ENCODE measurements around the gene HK3.
A peak's percentile ranks its signal among the peaks of the same experiment; 100 is the strongest.

The HK3 gene

DNA sequence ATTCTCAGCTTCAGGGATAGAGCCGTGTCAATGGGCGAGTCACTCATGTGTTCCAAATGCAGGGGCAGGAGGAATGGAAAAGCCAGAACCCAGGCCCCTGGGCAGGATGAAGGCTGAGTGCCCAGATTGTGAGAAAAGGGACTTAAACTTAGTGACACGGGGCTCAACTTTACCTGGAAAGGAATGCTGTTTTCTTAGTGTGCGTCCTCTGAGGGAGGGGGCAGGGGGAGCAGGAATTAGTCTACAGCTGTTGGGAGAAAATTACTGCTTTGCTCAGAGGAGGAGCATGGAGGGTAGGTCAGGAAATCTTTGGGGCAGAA lies 14.6 kb downstream of the HK3 start:
- no peak overlapping the region for H2BK15ac ChIP-seq (ENCODE audit: low read length)
- no peak overlapping the region for H3K14ac ChIP-seq (ENCODE audit: low read length)
- no peak overlapping the region for H3K18ac ChIP-seq (ENCODE audit: low read length)
- H3K4ac ChIP-seq (ENCODE audit: low read length), result no peak overlapping the region
- H2BK5ac ChIP-seq (ENCODE audit: low read length), result no peak overlapping the region
- WGBS, 2 donors (ENCODE audit: extremely low coverage in 2 of 2, insufficient read length in 2 of 2, insufficient replicate concordance in 1 of 2), result no CpG with 5 or more reads among the region's 4 CpGs
- no peak overlapping the region for H4K91ac ChIP-seq (ENCODE audit: low read depth, low read length, poor library complexity)
- peaks cover 0 to 13% (median 0%) of the 10 kb centered on the region in 3 experiments for H3K27me3 ChIP-seq (ENCODE audit: control insufficient read depth in 3 of 3, insufficient read depth in 3 of 3, low read depth in 1 of 3, low read length in 3 of 3)
- no peaks in the 10 kb centered on the region for H3K79me1 ChIP-seq (ENCODE audit: low read depth, low read length)
- no peak overlapping the region for H2AFZ ChIP-seq (ENCODE audit: low read length)
- H2AK5ac ChIP-seq (ENCODE audit: low read depth, low read length), result no peak overlapping the region
- DNase-seq (ENCODE audit: low spot score), result no peak
- no peak overlapping the region for H2BK12ac ChIP-seq (ENCODE audit: low read length)
- peaks cover 0 to 35% of the 10 kb centered on the region in 2 donors for H3K4me1 ChIP-seq (ENCODE audit: control insufficient read depth in 2 of 2, insufficient read depth in 1 of 2, low read depth in 1 of 2, low read length in 2 of 2)
- no peak overlapping the region for H3K4me2 ChIP-seq (ENCODE audit: insufficient read depth, low read length, poor library complexity, severe bottlenecking)
- H2BK120ac ChIP-seq (ENCODE audit: low read depth, low read length), result no peak overlapping the region
- H3K23ac ChIP-seq (ENCODE audit: low read depth, low read length, poor library complexity), result no peak overlapping the region
- no peaks in the 10 kb centered on the region for H3K36me3 ChIP-seq (replicated peaks in 1 of 2; ENCODE audit: control insufficient read depth in 2 of 2, insufficient read depth in 2 of 2, low read length in 2 of 2)
- no peak overlapping the region for H3K27ac ChIP-seq (replicated peaks; ENCODE audit: low read length)
- H3K9ac ChIP-seq (ENCODE audit: low read depth, low read length, poor library complexity), result no peak overlapping the region
- H3K9me3 ChIP-seq (replicated peaks in 1 of 2; ENCODE audit: control insufficient read depth in 2 of 2, insufficient read depth in 1 of 2, low read depth in 1 of 2, low read length in 2 of 2), result peaks cover 0 to 2% of the 10 kb centered on the region in 2 donors
- no peak overlapping the region for H4K8ac ChIP-seq (ENCODE audit: low read depth, low read length)
- H3K4me3 ChIP-seq (ENCODE audit: low read length in 2 of 2), result no peak overlapping the region

- no peak overlapping the region for H2BK12ac ChIP-seq (ENCODE audit: low read length)
- whole genome bisulfite sequencing, 2 donors (ENCODE audit: extremely low coverage in 2 of 2, insufficient read length in 2 of 2, insufficient replicate concordance in 1 of 2), result no CpG with 5 or more reads among the region's 17 CpGs
- H3K4ac ChIP-seq (ENCODE audit: low read length), result no peak overlapping the region
- no peak overlapping the region for H2AFZ ChIP-seq (ENCODE audit: low read length)
- no peak overlapping the region for H3K9ac ChIP-seq (ENCODE audit: low read depth, low read length, poor library complexity)
- no peak overlapping the region for H3K23ac ChIP-seq (ENCODE audit: low read depth, low read length, poor library complexity)
- H3K9me3 ChIP-seq (replicated peaks in 1 of 2; ENCODE audit: control insufficient read depth in 2 of 2, insufficient read depth in 1 of 2, low read depth in 1 of 2, low read length in 2 of 2), result peaks cover 0 to 2% of the 10 kb centered on the region in 2 donors
- H3K27ac ChIP-seq (replicated peaks; ENCODE audit: low read length), result no peak overlapping the region
- H3K4me2 ChIP-seq (ENCODE audit: insufficient read depth, low read length, poor library complexity, severe bottlenecking), result no peak overlapping the region
- H3K36me3 ChIP-seq (replicated peaks in 1 of 2; ENCODE audit: control insufficient read depth in 2 of 2, insufficient read depth in 2 of 2, low read length in 2 of 2), result no peaks in the 10 kb centered on the region
- H4K8ac ChIP-seq (ENCODE audit: low read depth, low read length), result no peak overlapping the region
- no peak for DNase-seq (ENCODE audit: low spot score)
- peaks cover 0 to 35% of the 10 kb centered on the region in 2 donors for H3K4me1 ChIP-seq (ENCODE audit: control insufficient read depth in 2 of 2, insufficient read depth in 1 of 2, low read depth in 1 of 2, low read length in 2 of 2)
- peaks cover 0 to 8% (median 0%) of the 10 kb centered on the region in 3 experiments for H3K27me3 ChIP-seq (ENCODE audit: control insufficient read depth in 3 of 3, insufficient read depth in 3 of 3, low read depth in 1 of 3, low read length in 3 of 3)
- no peak overlapping the region for H3K14ac ChIP-seq (ENCODE audit: low read length)
- H3K18ac ChIP-seq (ENCODE audit: low read length), result no peak overlapping the region
- H2BK15ac ChIP-seq (ENCODE audit: low read length), result no peak overlapping the region
- H3K79me1 ChIP-seq (ENCODE audit: low read depth, low read length), result no peaks in the 10 kb centered on the region
- no peak overlapping the region for H3K4me3 ChIP-seq (ENCODE audit: low read length in 2 of 2)
- H4K91ac ChIP-seq (ENCODE audit: low read depth, low read length, poor library complexity), result no peak overlapping the region
- no peak overlapping the region for H2BK5ac ChIP-seq (ENCODE audit: low read length)
- H2AK5ac ChIP-seq (ENCODE audit: low read depth, low read length), result no peak overlapping the region
- no peak overlapping the region for H2BK120ac ChIP-seq (ENCODE audit: low read depth, low read length)
Measured at GRCh38 chr5:176883700-176884570, 15.2 kb downstream of the HK3 start.

GRCh38 chr5:176882567-176882903 lies 16.6 kb downstream of the HK3 start:
- no peak overlapping the region for H2BK12ac ChIP-seq (ENCODE audit: low read length)
- H4K8ac ChIP-seq (ENCODE audit: low read depth, low read length), result no peak overlapping the region
- H3K4ac ChIP-seq (ENCODE audit: low read length), result no peak overlapping the region
- H3K79me1 ChIP-seq (ENCODE audit: low read depth, low read length), result no peaks in the 10 kb centered on the region
- no peak overlapping the region for H2AFZ ChIP-seq (ENCODE audit: low read length)
- H2AK5ac ChIP-seq (ENCODE audit: low read depth, low read length), result no peak overlapping the region
- H2BK5ac ChIP-seq (ENCODE audit: low read length), result no peak overlapping the region
- H2BK120ac ChIP-seq (ENCODE audit: low read depth, low read length), result no peak overlapping the region
- WGBS, 2 donors (ENCODE audit: extremely low coverage in 2 of 2, insufficient read length in 2 of 2, insufficient replicate concordance in 1 of 2), result no CpG with 5 or more reads among the region's 6 CpGs
- no peak overlapping the region for H3K23ac ChIP-seq (ENCODE audit: low read depth, low read length, poor library complexity)
- H3K4me2 ChIP-seq (ENCODE audit: insufficient read depth, low read length, poor library complexity, severe bottlenecking), result no peak overlapping the region
- H3K27me3 ChIP-seq (ENCODE audit: control insufficient read depth in 3 of 3, insufficient read depth in 3 of 3, low read depth in 1 of 3, low read length in 3 of 3), result peaks cover 0 to 12% (median 0%) of the 10 kb centered on the region in 3 experiments
- H3K18ac ChIP-seq (ENCODE audit: low read length), result no peak overlapping the region
- peak overlapping the region; percentile 20 for H2BK15ac ChIP-seq (ENCODE audit: low read length)
- no peak for DNase-seq (ENCODE audit: low spot score)
- H4K91ac ChIP-seq (ENCODE audit: low read depth, low read length, poor library complexity), result no peak overlapping the region
- peaks cover 0 to 2% of the 10 kb centered on the region in 2 donors for H3K9me3 ChIP-seq (replicated peaks in 1 of 2; ENCODE audit: control insufficient read depth in 2 of 2, insufficient read depth in 1 of 2, low read depth in 1 of 2, low read length in 2 of 2)
- peak overlapping the region; percentile 18 for H3K9ac ChIP-seq (ENCODE audit: low read depth, low read length, poor library complexity)
- peaks cover 7 to 35% of the 10 kb centered on the region in 2 donors for H3K4me1 ChIP-seq (ENCODE audit: control insufficient read depth in 2 of 2, insufficient read depth in 1 of 2, low read depth in 1 of 2, low read length in 2 of 2)
- H3K27ac ChIP-seq (replicated peaks; ENCODE audit: low read length), result no peak overlapping the region
- no peak overlapping the region for H3K14ac ChIP-seq (ENCODE audit: low read length)
- H3K4me3 ChIP-seq (ENCODE audit: low read length in 2 of 2), result no peak overlapping the region
- H3K36me3 ChIP-seq (replicated peaks in 1 of 2; ENCODE audit: control insufficient read depth in 2 of 2, insufficient read depth in 2 of 2, low read length in 2 of 2), result no peaks in the 10 kb centered on the region

GRCh38 chr5:176881816-176882566 lies 17.2 kb downstream of the HK3 start:
- peaks cover 11 to 35% of the 10 kb centered on the region in 2 donors for H3K4me1 ChIP-seq (ENCODE audit: control insufficient read depth in 2 of 2, insufficient read depth in 1 of 2, low read depth in 1 of 2, low read length in 2 of 2)
- H4K91ac ChIP-seq (ENCODE audit: low read depth, low read length, poor library complexity), result no peak overlapping the region
- peak overlapping the region; percentile 53 for H3K9ac ChIP-seq (ENCODE audit: low read depth, low read length, poor library complexity)
- no peak overlapping the region for H3K4ac ChIP-seq (ENCODE audit: low read length)
- H2BK15ac ChIP-seq (ENCODE audit: low read length), result peak overlapping the region; percentile 20
- no CpG with 5 or more reads among the region's 25 CpGs for WGBS, 2 donors (ENCODE audit: extremely low coverage in 2 of 2, insufficient read length in 2 of 2, insufficient replicate concordance in 1 of 2)
- H3K79me1 ChIP-seq (ENCODE audit: low read depth, low read length), result no peaks in the 10 kb centered on the region
- no peak for DNase-seq (ENCODE audit: low spot score)
- no peak overlapping the region for H3K4me3 ChIP-seq (ENCODE audit: low read length in 2 of 2)
- no peak overlapping the region for H2BK12ac ChIP-seq (ENCODE audit: low read length)
- H3K27ac ChIP-seq (replicated peaks; ENCODE audit: low read length), result no peak overlapping the region
- no peak overlapping the region for H2BK5ac ChIP-seq (ENCODE audit: low read length)
- H4K8ac ChIP-seq (ENCODE audit: low read depth, low read length), result no peak overlapping the region
- peaks cover 0 to 1% of the 10 kb centered on the region in 2 donors for H3K9me3 ChIP-seq (replicated peaks in 1 of 2; ENCODE audit: control insufficient read depth in 2 of 2, insufficient read depth in 1 of 2, low read depth in 1 of 2, low read length in 2 of 2)
- no peak overlapping the region for H2AFZ ChIP-seq (ENCODE audit: low read length)
- no peak overlapping the region for H2BK120ac ChIP-seq (ENCODE audit: low read depth, low read length)
- peak overlapping the region; percentile 57 for H3K14ac ChIP-seq (ENCODE audit: low read length)
- H3K18ac ChIP-seq (ENCODE audit: low read length), result peak overlapping the region; percentile 60
- H2AK5ac ChIP-seq (ENCODE audit: low read depth, low read length), result peak overlapping the region; percentile 6
- H3K27me3 ChIP-seq (ENCODE audit: control insufficient read depth in 3 of 3, insufficient read depth in 3 of 3, low read depth in 1 of 3, low read length in 3 of 3), result peaks cover 0 to 17% (median 0%) of the 10 kb centered on the region in 3 experiments
- no peaks in the 10 kb centered on the region for H3K36me3 ChIP-seq (replicated peaks in 1 of 2; ENCODE audit: control insufficient read depth in 2 of 2, insufficient read depth in 2 of 2, low read length in 2 of 2)
- H3K4me2 ChIP-seq (ENCODE audit: insufficient read depth, low read length, poor library complexity, severe bottlenecking), result no peak overlapping the region
- peak overlapping the region; percentile 0 for H3K23ac ChIP-seq (ENCODE audit: low read depth, low read length, poor library complexity)

Data from neuronal stem cell (in vitro differentiated cells).